ENCODE measurements around the gene OPTC. TPM values are rescaled to one million over a fixed set of nuclear protein-coding genes. Genes with fewer than 3 reads are reported as not detected.

Gene OPTC
- total RNA-seq, 1 donor from 2014 or later: not detected

DNA sequence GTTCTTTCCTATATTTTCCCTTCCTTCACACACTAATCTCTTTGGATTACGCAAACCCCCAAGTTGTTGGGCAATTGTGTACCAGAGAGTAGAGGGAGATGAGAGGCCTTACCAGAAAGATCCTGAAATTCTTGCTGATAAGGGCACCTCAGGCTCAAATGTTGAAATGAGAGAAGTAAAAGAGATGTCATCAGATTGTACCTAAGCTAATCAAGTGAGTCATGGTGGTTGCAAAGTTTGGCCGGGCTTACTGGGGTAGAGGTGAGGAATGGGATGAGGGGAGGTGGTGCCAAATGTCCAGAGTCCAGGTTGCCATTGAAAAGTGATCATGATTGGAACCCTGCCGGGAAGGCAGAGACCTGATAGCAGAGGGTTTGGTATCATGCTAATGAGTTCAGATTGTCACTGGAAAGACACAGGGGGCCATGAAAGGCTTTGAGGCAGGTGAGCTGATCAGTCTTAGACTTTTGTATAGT lies 43.1 kb downstream of the OPTC start:
- H3K27me3 Mint-ChIP-seq (ENCODE audit: unreplicated experiment): no peaks in the 10 kb centered on the region
- no peaks in the 10 kb centered on the region for H3K36me3 Mint-ChIP-seq (ENCODE audit: unreplicated experiment)
- TF ChIP-seq, protein P1, sequence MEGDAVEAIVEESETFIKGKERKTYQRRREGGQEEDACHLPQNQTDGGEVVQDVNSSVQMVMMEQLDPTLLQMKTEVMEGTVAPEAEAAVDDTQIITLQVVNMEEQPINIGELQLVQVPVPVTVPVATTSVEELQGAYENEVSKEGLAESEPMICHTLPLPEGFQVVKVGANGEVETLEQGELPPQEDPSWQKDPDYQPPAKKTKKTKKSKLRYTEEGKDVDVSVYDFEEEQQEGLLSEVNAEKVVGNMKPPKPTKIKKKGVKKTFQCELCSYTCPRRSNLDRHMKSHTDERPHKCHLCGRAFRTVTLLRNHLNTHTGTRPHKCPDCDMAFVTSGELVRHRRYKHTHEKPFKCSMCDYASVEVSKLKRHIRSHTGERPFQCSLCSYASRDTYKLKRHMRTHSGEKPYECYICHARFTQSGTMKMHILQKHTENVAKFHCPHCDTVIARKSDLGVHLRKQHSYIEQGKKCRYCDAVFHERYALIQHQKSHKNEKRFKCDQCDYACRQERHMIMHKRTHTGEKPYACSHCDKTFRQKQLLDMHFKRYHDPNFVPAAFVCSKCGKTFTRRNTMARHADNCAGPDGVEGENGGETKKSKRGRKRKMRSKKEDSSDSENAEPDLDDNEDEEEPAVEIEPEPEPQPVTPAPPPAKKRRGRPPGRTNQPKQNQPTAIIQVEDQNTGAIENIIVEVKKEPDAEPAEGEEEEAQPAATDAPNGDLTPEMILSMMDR (IDR thresholded peaks at IDR 0.05): no peak
- peaks cover 13% of the 10 kb centered on the region for H3K4me1 Mint-ChIP-seq (ENCODE audit: unreplicated experiment)
- no peak overlapping the region for H3K27ac Mint-ChIP-seq (ENCODE audit: unreplicated experiment)
- no peak overlapping the region for H3K4me3 Mint-ChIP-seq (ENCODE audit: unreplicated experiment)
- H3K9me3 Mint-ChIP-seq (ENCODE audit: unreplicated experiment): no peaks in the 10 kb centered on the region
- no peak for DNase-seq (ENCODE audit: extremely low spot score, unreplicated experiment)

DNA sequence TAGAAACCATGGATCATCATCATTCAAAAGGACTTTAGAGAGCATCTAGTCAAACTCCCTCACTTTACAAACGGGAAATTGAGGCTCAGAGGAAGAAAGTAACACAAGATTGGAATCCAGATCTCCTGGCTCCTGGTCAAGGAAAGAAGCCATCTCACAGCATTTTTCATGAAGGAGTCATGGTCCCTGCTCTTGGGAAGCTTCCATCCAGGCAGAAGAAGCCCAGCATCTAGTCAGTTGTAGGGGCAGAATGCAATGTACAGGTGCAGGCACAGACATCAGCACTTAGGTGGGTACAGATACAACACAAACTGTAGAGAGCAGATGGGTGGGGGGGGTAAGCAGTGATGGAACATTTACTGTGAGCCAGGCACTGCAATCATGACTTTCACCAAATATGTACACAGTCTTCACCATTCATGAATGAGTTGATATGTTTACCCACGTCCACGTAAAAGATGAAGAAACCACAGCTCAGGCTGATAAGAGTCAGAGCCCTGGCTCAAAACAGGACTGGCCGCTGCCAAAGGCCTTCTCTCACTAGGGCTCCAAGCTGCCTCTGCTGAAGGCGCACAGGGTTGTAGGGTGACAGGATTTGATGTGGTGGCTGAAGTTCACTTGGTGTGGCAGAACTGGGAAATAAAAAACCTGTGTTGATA lies 44.0 kb downstream of the OPTC start:
- H3K27me3 Mint-ChIP-seq (ENCODE audit: unreplicated experiment): no peaks in the 10 kb centered on the region

DNA sequence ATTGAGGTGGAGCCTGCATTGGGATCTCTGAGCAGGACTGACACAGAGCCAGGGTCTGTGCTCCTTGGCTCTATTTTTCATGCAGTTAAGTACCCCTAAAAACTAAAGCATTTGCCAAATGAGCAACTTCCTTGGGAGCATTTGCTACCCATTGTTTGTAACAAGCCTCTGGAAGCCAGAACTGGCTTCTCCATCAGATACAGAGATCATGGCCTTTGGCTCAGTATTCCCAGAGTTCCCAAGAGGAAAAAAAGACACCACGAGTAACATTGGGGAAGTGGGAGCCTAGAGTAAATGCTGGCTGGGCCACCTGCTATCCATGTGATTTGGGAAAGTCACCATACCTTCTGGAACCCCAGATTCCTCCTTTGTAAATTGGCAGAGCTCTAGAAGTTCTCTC lies 44.8 kb downstream of the OPTC start:
- no peaks in the 10 kb centered on the region for H3K27me3 Mint-ChIP-seq (ENCODE audit: unreplicated experiment)
- no peaks in the 10 kb centered on the region for H3K36me3 Mint-ChIP-seq (ENCODE audit: unreplicated experiment)
- DNase-seq (ENCODE audit: extremely low spot score, unreplicated experiment): no peak
- no peaks in the 10 kb centered on the region for H3K9me3 Mint-ChIP-seq (ENCODE audit: unreplicated experiment)
- H3K27ac Mint-ChIP-seq (ENCODE audit: unreplicated experiment): no peak overlapping the region
- TF ChIP-seq, protein P1 (IDR thresholded peaks at IDR 0.05): no peak
- no peak overlapping the region for H3K4me3 Mint-ChIP-seq (ENCODE audit: unreplicated experiment)
- peaks cover 13% of the 10 kb centered on the region for H3K4me1 Mint-ChIP-seq (ENCODE audit: unreplicated experiment)

More for the DNA sequence above, 44.0 kb downstream of the OPTC start:
- Mint-ChIP-seq H3K27ac (ENCODE audit: unreplicated experiment) (no peak overlapping the region), H3K9me3 (ENCODE audit: unreplicated experiment) (no peaks in the 10 kb centered on the region), H3K4me1 (ENCODE audit: unreplicated experiment) (peaks cover 13% of the 10 kb centered on the region), H3K36me3 (ENCODE audit: unreplicated experiment) (no peaks in the 10 kb centered on the region), H3K4me3 (ENCODE audit: unreplicated experiment) (no peak overlapping the region)
- TF ChIP-seq, protein P1 (IDR thresholded peaks at IDR 0.05): no peak
- DNase-seq (ENCODE audit: extremely low spot score, unreplicated experiment): no peak

DNA sequence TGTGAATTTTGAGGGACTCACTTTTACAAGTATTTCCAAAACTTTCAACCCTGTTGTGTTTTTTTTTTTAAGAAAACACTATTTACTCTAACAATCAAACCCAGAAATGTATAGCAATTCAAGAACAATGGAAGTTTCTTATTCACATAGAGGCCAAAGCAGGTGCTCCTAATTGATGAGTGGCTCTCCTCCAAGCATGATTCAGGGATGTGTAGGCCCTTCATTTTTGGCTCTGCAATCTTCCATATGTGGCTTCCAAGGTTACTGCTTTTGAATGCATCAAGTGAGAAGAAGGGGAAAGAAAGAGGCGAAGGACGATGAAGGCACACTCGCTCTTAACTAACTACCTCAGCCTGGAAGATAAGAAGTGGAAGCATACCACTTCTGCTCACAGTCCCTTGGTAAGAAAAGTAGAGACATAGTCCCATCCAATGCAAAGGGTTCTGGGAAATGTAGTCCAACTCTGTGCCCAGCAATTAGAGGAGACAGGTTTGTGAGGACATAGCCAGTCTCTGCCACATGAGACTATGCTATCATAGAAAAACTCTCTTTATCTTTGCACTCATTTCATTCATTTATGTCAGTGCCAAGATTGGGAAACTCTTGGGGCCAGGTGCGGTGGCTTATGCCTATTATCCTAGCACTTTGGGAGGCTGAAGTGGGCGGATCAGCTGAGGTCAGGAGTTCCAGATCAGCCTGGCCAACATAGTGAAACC lies 46.0 kb downstream of the OPTC start:
- Mint-ChIP-seq H3K9me3 (ENCODE audit: unreplicated experiment) (no peaks in the 10 kb centered on the region), H3K27ac (ENCODE audit: unreplicated experiment) (no peak overlapping the region), H3K4me1 (ENCODE audit: unreplicated experiment) (peaks cover 5% of the 10 kb centered on the region), H3K4me3 (ENCODE audit: unreplicated experiment) (no peak overlapping the region), H3K27me3 (ENCODE audit: unreplicated experiment) (no peaks in the 10 kb centered on the region), H3K36me3 (ENCODE audit: unreplicated experiment) (no peaks in the 10 kb centered on the region)
- no peak for DNase-seq (ENCODE audit: extremely low spot score, unreplicated experiment)
- TF ChIP-seq, protein P1 (IDR thresholded peaks at IDR 0.05): no peak

DNA sequence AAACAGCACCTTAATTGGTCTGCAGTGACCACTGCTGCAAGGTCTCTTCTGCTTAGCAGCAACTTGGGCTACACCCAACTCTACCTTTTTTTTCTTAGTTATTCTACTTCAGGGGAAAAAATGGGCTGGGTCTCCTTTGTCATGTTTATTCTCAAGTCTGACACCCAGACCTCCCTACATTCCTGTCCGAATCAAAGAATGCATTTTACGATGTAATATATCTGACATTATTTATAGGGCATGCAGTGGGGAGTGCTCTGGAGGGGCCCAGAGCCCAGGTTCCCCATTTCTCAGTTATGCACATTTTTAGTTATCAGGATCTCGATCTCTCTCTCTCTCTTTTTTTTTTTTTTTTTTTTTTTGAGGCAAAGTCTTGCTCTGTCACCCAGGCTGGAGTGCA lies 50.5 kb downstream of the OPTC start:
- Mint-ChIP-seq H3K4me1 (ENCODE audit: unreplicated experiment) (peaks cover 17% of the 10 kb centered on the region), H3K27me3 (ENCODE audit: unreplicated experiment) (no peaks in the 10 kb centered on the region), H3K36me3 (ENCODE audit: unreplicated experiment) (no peaks in the 10 kb centered on the region), H3K4me3 (ENCODE audit: unreplicated experiment) (no peak overlapping the region), H3K9me3 (ENCODE audit: unreplicated experiment) (no peaks in the 10 kb centered on the region), H3K27ac (ENCODE audit: unreplicated experiment) (no peak overlapping the region)
- DNase-seq (ENCODE audit: extremely low spot score, unreplicated experiment): no peak
- TF ChIP-seq, protein P1 (IDR thresholded peaks at IDR 0.05): no peak
